NCI-H2107 treated with DMSO at 0.1 percent for 48 hours (cell line): ENCODE measurements around the gene PCDHGA5.
"Not testable (repeated sequence)": the region's sequence is repeated elsewhere in the genome, so short reads cannot be mapped to it uniquely, and the experiment has no call there.

Experiments
- DNase-seq: peaks from one replicate; lab custom pipeline; 2025; ENCODE audit not compliant: unreplicated experiment; lab: John Stamatoyannopoulos, UW

Gene PCDHGA5

DNA sequence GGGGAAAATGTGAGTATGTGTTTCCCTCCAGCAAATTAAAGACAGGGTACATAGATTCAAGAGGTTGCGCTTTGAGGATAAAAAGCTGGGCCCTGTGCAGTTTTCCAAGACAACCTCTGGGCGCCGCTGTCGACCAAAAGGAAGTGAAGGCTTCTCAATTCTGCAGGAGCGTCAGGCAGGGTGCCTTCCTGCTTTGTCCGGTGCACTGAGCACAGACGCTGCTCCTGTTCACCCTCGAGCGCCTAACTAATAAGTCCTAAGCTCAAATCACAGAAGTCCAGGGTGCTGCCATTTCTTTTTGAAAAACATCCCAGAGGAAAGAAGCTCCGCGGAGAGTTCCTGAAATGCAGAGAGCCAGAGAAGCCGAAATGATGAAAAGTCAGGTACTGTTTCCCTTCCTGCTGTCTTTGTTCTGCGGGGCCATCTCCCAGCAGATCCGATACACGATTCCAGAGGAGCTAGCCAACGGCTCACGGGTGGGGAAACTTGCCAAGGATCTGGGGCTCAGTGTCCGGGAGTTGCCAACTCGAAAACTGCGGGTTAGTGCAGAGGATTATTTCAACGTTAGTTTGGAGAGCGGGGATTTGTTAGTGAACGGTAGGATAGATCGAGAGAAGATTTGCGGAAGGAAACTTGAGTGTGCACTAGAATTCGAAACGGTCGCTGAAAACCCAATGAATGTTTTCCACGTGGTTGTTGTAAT, 13.9 kb upstream of the PCDHGA5 start, which contains the start of gene PCDHGB1:
PCDHGB1 (plus strand) TSS at position 183 of the 703 bp plus-strand sequence; CDS start at position 345, 162 bp downstream.
- no peak for DNase-seq

DNA sequence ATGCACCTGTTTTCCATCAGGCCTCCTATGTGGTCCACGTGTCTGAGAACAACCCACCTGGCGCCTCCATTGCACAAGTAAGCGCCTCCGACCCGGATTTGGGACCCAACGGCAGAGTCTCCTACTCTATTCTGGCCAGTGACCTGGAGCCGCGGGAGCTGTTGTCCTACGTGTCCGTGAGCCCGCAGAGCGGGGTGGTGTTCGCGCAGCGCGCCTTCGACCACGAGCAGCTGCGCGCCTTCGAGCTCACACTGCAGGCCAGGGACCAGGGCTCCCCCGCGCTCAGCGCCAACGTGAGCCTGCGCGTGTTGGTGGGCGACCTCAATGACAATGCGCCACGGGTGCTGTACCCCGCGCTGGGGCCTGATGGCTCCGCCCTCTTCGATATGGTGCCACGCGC, 12.4 kb upstream of the PCDHGA5 start:
- DNase-seq, result no peak

DNA sequence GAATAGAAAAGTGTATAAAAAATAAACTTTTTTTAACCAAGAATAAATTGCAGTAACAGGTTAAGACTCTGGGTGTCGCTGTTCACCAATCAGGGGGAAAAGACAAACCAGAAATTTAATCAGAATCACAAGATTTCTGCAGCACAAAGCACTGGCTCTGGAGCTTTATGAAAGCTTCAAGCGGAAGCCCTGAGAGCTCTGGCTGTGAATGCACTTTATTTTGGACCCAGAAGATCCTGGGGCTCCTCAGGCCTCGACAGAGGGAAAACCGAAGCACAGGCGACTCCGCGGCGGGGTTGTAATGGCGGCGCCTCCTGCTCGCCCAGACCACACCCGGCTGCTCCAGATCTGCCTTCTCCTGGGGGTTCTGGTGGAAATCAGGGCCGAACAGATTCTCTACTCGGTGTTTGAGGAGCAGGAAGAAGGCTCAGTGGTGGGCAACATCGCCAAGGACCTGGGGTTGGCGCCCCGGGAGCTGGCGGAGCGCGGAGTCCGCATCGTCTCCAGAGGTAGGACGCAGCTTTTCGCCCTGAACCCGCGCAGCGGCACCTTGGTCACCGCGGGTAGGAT, 9.0 kb upstream of the PCDHGA5 start, which contains the start of gene PCDHGA4:
PCDHGA4 (plus strand) TSS at position 122 of the 570 bp plus-strand sequence; CDS start at position 209, 87 bp downstream.
- DNase-seq, result no peak

GRCh38 chr5:141355641-141356040, 8.3 kb upstream of the PCDHGA5 start:
- no peak for DNase-seq

- no peak for DNase-seq
Observed at GRCh38 chr5:141356133-141356532, 7.8 kb upstream of the PCDHGA5 start.

DNA sequence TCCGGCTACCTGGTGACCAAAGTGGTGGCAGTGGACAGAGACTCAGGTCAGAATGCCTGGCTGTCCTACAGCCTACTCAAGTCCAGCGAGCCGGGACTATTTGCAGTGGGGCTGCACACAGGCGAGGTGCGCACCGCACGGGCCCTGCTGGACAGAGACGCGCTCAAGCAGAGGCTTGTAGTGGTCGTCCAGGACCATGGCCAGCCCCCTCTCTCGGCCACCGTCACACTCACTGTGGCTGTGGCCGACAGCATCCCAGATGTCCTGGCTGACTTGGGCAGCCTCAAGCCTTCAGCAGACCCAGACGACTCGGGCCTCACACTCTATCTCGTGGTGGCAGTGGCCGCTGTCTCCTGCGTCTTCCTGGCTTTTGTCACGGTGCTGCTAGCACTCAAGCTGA, 7.0 kb upstream of the PCDHGA5 start:
- no peak for DNase-seq

GRCh38 chr5:141359790-141360426, 4.1 kb upstream of the PCDHGA5 start, which contains the start of gene PCDHGB2:
PCDHGB2 (plus strand) TSS chr5:141359994; CDS start chr5:141360136, 142 bp downstream.
- no peak for DNase-seq

- DNase-seq, result no peak
Observed at GRCh38 chr5:141360685-141361084, 3.3 kb upstream of the PCDHGA5 start.

DNA sequence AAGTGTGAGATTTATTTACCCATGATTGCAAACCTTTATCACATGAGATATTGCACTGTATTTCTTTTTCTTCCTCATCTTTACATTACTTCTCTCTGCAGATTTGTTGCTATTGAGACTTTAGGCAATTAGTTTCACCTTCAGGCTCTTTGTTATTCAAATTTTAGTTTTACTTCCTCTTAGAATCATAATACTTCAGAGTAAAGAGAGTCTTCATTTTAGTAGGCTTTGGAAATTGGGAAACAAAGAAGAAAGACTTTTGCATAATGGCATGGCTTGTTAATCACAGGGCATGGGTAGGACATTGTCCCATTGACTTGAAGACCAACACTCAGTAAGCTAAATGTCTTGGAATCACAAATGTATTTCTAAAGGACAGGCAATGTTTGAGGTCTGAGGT, 1.2 kb upstream of the PCDHGA5 start:
- no peak for DNase-seq

- DNase-seq, result no peak
Observed at GRCh38 chr5:141366016-141366896, 2.3 kb downstream of the PCDHGA5 start.

DNA sequence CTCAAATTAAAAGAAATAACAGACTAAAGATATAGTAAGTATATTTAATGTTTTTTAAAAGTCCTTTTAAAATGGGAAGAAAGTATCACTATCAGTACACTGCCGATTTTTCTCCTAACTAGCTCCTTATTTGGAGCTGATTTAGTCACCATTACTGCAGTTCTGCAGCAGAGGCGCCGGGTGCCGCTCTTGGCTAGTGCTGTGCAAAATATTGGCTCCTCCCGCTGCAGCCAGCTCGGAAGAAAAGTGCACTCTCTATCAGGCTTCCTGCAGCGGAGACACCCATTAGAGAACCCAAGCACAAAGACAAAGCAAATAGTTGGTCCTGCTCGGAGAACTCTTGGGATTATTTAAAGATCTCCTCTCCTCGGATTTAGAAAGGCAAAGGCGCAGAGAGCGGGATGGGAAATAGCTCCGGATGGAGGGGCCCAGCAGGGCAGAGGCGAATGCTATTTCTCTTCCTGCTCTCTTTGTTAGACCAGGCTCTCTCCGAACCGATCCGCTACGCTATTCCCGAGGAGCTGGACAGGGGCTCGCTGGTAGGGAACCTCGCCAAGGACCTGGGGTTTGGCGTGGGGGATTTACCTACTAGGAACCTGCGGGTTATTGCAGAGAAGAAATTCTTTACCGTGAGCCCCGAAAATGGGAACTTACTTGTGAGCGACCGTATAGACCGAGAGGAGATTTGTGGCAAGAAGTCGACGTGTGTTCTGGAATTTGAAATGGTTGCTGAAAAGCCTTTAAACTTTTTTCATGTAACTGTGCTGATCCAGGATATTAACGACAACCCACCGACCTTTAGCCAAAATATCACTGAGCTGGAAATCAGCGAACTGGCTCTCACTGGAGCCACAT, 6.3 kb downstream of the PCDHGA5 start, which contains the start of gene PCDHGB3:
PCDHGB3 (plus strand) TSS at position 249 of the 855 bp plus-strand sequence; CDS start at position 402, 153 bp downstream.
- DNase-seq, result no peak

GRCh38 chr5:141371572-141372475, 7.9 kb downstream of the PCDHGA5 start:
- DNase-seq, result no peak

DNA sequence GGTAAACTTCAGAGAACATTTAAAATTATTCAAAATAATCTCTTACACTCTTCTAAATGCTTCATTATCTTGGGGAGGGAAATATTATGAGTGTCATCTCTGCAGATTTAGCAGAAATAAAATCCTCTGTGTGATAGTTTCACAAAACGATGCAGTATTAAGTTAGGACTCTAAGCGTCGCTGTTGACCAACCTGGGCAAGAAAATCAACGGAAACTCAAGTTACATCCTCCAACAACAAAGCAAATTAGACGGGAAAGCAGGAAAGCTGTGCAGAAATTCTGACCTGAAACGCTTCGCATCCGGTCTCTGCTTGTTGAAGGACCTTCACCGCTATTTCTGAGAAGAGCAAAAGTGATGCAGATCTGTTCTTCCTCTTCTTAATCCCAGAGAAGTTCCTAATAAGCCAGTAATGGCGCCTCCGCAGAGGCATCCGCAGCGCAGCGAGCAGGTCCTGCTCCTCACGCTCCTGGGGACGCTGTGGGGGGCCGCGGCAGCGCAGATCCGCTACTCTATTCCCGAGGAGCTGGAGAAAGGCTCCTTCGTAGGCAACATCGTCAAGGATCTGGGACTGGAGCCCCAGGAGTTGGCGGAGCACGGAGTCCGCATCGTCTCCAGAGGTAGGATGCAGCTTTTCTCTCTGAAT, 9.8 kb downstream of the PCDHGA5 start, which contains the start of gene PCDHGA6:
PCDHGA6 (plus strand) TSS at position 219 of the 645 bp plus-strand sequence; CDS start at position 412, 193 bp downstream.
- no peak for DNase-seq

GRCh38 chr5:141374627-141375026, 10.7 kb downstream of the PCDHGA5 start:
- no peak for DNase-seq

- not testable (repeated sequence) for DNase-seq
Observed at GRCh38 chr5:141375444-141376155, 11.6 kb downstream of the PCDHGA5 start.

DNA sequence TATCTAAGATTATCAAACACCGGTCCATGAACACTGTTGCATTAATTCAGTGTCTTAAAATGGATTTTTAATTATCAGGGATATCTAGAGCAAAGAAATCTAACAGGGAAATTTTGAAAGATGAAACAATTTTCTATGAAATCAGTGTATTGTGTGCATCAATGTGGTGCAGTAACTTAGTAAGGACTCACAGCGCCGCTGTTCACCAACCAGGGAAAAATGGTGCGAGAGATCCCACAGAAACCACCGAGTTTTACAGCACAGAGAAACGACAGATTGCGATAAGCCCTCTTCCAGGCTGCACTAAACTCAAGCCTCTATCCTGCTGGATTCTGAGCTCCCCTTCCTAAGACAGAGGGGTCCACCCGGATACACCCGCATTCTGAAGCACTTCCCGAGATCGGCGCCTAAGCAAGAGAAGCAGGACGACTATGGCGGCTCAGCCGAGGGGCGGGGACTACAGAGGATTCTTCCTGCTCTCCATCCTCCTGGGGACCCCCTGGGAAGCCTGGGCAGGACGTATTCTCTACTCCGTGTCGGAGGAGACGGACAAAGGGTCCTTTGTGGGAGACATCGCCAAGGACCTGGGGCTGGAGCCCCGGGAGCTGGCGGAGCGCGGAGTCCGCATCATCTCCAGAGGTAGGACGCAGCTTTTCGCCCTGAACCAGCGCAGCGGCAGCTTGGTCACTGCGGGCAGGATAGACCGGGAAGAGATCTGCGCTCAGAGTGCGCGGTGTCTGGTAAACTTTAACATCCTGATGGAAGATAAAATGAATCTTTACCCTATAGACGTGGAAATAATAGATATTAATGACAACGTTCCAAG, 18.7 kb downstream of the PCDHGA5 start, which contains the start of gene PCDHGA7:
PCDHGA7 (plus strand) TSS at position 274 of the 826 bp plus-strand sequence; CDS start at position 432, 158 bp downstream.
- DNase-seq, result no peak

- DNase-seq, result no peak
Observed at GRCh38 chr5:141383345-141383744, 19.4 kb downstream of the PCDHGA5 start.
